ENCODE measurements around the gene POLA2.
A peak's percentile ranks its signal among the peaks of the same experiment; 100 is the strongest.

Gene POLA2, protein sequence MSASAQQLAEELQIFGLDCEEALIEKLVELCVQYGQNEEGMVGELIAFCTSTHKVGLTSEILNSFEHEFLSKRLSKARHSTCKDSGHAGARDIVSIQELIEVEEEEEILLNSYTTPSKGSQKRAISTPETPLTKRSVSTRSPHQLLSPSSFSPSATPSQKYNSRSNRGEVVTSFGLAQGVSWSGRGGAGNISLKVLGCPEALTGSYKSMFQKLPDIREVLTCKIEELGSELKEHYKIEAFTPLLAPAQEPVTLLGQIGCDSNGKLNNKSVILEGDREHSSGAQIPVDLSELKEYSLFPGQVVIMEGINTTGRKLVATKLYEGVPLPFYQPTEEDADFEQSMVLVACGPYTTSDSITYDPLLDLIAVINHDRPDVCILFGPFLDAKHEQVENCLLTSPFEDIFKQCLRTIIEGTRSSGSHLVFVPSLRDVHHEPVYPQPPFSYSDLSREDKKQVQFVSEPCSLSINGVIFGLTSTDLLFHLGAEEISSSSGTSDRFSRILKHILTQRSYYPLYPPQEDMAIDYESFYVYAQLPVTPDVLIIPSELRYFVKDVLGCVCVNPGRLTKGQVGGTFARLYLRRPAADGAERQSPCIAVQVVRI

DNA sequence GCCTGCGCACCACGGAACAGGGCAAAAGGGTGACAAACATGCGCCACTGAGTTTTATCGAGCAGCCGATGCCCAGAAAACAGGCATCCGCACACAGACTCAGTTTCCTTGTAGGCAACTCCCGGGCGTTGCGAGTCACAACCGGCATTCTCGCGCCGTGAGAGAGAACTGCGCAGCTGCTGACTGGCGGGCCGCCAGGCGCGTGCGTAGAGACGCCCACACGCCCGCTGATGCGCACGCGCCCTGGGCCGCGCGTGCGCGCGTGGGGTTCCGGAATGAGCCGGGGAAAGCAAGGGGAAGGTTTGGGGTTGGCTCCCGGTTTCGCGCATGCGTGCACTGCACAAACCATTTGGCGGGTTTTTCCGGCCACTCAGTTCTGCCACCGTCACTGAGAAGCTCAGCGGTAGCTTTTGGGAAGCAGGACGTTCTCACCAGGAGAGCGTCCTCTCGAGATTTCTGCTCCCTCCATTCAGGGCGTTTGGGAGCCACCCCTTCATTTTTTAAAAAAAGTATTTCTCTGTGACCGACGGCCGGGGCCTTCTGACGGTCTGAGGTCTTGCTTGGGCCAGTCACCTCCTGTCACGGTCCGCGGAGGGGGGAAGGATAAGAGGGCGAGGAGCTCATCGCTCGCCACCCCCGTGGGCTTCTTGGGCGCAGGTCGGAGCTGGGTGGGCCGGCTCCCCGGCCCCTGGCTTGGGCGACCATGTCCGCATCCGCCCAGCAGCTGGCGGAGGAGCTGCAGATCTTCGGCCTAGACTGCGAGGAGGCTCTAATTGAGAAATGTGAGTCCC, at the start of gene POLA2:
POLA2 (plus strand) TSS at position 372 of the 790 bp plus-strand sequence; CDS start at position 703, 331 bp downstream.
- peak within 1 kb of the TSS; percentile 88 for H3K27ac ChIP-seq
- TF ChIP-seq ZFX (IDR thresholded peaks at IDR 0.05; ENCODE audit: borderline replicate concordance) = no peak
- TF ChIP-seq, protein P1, sequence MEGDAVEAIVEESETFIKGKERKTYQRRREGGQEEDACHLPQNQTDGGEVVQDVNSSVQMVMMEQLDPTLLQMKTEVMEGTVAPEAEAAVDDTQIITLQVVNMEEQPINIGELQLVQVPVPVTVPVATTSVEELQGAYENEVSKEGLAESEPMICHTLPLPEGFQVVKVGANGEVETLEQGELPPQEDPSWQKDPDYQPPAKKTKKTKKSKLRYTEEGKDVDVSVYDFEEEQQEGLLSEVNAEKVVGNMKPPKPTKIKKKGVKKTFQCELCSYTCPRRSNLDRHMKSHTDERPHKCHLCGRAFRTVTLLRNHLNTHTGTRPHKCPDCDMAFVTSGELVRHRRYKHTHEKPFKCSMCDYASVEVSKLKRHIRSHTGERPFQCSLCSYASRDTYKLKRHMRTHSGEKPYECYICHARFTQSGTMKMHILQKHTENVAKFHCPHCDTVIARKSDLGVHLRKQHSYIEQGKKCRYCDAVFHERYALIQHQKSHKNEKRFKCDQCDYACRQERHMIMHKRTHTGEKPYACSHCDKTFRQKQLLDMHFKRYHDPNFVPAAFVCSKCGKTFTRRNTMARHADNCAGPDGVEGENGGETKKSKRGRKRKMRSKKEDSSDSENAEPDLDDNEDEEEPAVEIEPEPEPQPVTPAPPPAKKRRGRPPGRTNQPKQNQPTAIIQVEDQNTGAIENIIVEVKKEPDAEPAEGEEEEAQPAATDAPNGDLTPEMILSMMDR (IDR thresholded peaks at IDR 0.05) = no peak

DNA sequence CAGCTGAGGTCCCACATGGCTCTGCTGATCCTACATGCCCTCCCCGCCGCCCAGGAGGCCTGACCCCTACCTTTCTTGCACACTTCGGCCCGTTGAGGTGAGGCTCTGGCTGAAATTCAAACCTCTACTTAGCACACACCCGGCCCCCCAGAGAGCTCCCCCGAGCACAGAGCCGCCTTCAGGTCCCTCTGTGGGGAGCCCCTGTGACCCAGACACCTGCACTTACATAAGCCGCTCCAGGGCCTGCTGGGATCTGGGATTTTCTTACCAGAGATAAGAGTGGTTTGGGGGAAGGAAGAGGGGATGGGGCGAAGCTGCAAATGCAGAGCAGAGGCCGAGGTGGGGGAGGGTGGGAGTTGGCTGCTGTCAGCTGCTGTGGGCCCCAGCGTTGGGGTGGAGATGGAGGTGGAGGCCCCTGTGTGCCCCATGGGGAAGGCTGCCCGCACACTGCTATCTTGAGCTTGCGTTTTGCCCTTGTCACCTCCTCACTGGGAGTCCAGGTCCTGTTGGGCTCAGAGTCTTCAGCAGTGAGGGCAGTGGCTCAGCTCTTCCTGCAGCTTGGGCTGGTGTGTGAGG, 49.4 kb upstream of the POLA2 start:
- no peak overlapping the region for H3K27ac ChIP-seq
- TF ChIP-seq, protein P1 (IDR thresholded peaks at IDR 0.05) = no peak
- no peak for TF ChIP-seq ZFX (IDR thresholded peaks at IDR 0.05; ENCODE audit: borderline replicate concordance)

DNA sequence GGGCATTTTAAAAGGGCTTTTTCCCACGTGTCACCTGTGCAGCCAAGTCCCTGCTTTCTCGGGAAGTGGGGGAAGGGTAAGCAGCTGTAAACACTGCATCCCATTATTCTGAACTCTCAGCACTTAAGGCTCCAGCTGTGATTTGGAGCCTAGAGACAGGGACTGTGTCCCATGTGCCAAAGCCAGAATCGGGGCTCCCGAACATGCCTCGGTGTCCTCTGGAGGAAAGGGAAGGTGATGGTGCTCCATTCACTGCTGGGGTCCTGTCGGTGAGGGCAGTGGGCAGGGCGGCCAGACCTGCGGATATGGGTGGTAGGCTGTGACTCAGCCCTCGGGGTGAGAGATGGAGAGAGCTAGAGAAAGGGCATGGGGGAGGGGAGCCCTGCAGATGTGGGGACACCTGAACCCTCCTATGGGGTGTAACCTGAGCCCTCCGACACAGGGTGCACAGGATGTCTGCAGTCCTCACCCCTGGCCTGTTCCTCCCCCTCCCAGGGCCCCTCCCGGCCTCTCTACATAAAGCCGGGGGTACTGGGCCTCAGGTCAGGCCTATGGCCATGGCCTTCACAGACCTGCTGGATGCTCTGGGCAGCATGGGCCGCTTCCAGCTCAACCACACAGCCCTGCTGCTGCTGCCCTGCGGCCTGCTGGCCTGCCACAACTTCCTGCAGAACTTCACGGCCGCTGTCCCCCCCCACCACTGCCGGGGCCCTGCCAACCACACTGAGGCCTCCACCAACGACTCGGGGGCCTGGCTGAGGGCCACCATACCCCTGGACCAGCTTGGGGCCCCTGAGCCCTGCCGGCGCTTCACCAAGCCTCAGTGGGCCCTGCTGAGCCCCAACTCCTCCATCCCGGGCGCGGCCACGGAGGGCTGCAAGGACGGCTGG, 48.2 kb upstream of the POLA2 start:
- TF ChIP-seq, protein P1 (IDR thresholded peaks at IDR 0.05) = no peak
- TF ChIP-seq ZFX (IDR thresholded peaks at IDR 0.05; ENCODE audit: borderline replicate concordance) = no peak
- no peak overlapping the region for H3K27ac ChIP-seq

DNA sequence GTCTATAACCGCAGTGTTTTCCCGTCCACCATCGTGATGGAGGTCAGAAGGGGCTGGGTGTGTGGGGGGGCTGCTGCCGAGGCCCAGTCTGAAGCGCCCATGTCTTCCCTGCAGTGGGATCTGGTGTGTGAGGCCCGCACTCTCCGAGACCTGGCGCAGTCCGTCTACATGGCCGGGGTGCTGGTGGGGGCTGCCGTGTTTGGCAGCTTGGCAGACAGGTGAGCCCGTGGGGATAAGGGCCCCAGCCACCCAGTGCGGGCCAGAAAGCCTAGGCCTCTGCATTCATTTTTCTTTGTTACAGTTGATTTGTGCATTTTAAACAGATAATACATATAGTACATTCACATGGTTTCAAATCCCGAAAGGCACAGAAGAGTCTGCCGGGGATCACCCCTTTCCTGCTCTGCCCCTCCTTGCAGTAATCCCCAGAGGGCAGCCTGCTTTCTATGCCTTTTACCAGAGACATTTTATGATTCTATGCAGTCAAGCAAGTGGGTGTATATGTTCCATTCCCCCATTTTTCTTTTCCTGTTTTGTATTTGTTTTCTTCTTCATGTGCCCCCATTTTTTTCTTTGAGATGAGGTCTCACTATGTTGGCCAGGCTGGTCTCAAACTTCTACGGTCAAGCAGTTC, 47.4 kb upstream of the POLA2 start:
- no peak for TF ChIP-seq ZFX (IDR thresholded peaks at IDR 0.05; ENCODE audit: borderline replicate concordance)
- TF ChIP-seq, protein P1 (IDR thresholded peaks at IDR 0.05) = no peak
- H3K27ac ChIP-seq = no peak overlapping the region

DNA sequence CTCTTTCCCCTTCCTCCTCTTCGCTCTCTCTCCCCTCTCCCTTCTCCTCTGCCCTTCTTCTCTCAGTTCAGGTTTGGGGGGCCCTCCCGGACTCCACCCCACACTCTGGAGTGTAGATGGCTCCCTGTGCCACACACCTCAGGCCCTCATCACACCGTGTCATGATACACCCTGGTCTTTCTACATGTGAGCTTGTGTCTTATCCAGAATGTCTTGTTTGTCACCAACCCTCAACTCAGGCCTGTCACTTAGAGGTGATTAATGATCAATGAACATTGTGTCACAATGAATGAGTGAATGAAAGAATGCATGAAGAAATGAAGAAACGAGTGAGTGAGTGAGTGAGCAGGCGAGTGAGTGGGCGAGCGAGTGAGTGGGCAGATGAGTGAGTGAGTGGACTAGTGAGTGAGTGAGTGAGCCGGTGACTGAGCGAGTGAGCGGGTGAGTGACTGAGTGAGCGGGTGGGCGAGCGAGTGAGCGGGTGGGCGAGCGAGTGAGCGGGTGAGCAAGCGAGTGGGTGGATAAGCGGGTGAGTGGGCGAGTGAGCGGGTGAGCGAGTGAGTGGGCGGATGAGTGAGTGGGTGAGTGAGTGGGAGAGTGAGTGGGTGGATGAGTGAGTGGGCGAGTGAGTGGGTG, 46.2 kb upstream of the POLA2 start:
- TF ChIP-seq ZFX (IDR thresholded peaks at IDR 0.05; ENCODE audit: borderline replicate concordance) = no peak
- TF ChIP-seq, protein P1 (IDR thresholded peaks at IDR 0.05) = no peak
- H3K27ac ChIP-seq = no peak overlapping the region

DNA sequence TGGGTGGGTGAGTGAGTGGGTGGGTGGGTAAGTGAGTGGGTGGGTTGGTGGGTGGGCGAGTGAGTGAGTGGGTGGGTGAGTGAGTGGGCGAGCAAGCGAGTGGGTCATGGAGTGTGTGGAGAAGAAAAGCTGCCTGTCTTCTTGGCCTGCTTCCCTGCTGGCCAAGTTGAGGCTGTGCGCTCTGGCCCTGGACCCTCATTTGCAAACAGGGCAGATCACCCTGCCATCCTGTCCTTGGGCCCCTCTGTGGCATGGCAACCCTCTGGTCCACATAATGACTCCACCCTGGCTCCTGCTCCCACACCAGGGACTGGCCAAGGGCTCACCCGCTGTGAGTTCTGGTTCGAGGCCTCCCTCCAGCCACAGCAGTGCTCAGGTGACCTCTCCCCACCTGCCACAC, 44.9 kb upstream of the POLA2 start:
- no peak for TF ChIP-seq ZFX (IDR thresholded peaks at IDR 0.05; ENCODE audit: borderline replicate concordance)
- TF ChIP-seq, protein P1 (IDR thresholded peaks at IDR 0.05) = no peak
- H3K27ac ChIP-seq = no peak overlapping the region
